Glutamatergic neuron (in vitro differentiated cells): ENCODE data around the gene MEGF11. TPM values are rescaled to one million over a fixed set of nuclear protein-coding genes. Genes with fewer than 3 reads are reported as not detected.
A peak's percentile ranks its signal among the peaks of the same experiment; 100 is the strongest.

Source experiments
- DNase-seq: peaks from one replicate; pipeline ENCODE4 v3.0.0; 2022
- H3K27ac Mint-ChIP-seq: one replicate; pipeline ENCODE4 v1.8.0; 2020; ENCODE audit warnings: mild to moderate bottlenecking, mixed read lengths, inconsistent platforms; ENCODE audit not compliant: unreplicated experiment
- H3K27me3 Mint-ChIP-seq: one replicate; pipeline ENCODE4 v1.8.0; 2020; ENCODE audit warnings: mild to moderate bottlenecking, moderate library complexity, mixed read lengths, inconsistent platforms; ENCODE audit not compliant: unreplicated experiment
- H3K36me3 Mint-ChIP-seq: one replicate; pipeline ENCODE4 v1.8.0; 2020; ENCODE audit warnings: mild to moderate bottlenecking, mixed read lengths, inconsistent platforms; ENCODE audit not compliant: unreplicated experiment
- H3K4me1 Mint-ChIP-seq: one replicate; pipeline ENCODE4 v1.8.0; 2020; ENCODE audit warnings: mild to moderate bottlenecking, low read depth, mixed read lengths, inconsistent platforms; ENCODE audit not compliant: unreplicated experiment
- H3K4me3 Mint-ChIP-seq: one replicate; pipeline ENCODE4 v1.8.0; 2020; ENCODE audit warnings: mild to moderate bottlenecking, mixed read lengths, inconsistent platforms; ENCODE audit not compliant: unreplicated experiment
- H3K9me3 Mint-ChIP-seq: one replicate; pipeline ENCODE4 v1.8.0; 2020; ENCODE audit warnings: mild to moderate bottlenecking, moderate library complexity, mixed read lengths, inconsistent platforms; ENCODE audit not compliant: unreplicated experiment
- total RNA-seq: library from RNA; stranded (reverse); fragmentation: NEBNext Ultra II Directional; extraction: Animal tissue kit (Norgen Biotek cat#: 25700); gene quantifications from one replicate; pipeline ENCODE4 v1.2.1, GENCODE V29; 2021; ENCODE audit not compliant: unreplicated experiment
- TF ChIP-seq, protein P1 (sequence below): fragments of 200-600 bp; sonication (generic); IDR thresholded peaks from one replicate; pipeline ENCODE4 v1.5.0; 2021; ENCODE audit not compliant: partially characterized antibody, unreplicated experiment

Gene MEGF11
- total RNA-seq, 1 donor from 2014 or later = 2.6 TPM

GRCh38 chr15:66142285-66142684 is 111.3 kb downstream of the MEGF11 start:
- H3K4me1 Mint-ChIP-seq = peaks cover 36% of the 10 kb centered on the region
- H3K27me3 Mint-ChIP-seq = peaks cover 5% of the 10 kb centered on the region
- peak overlapping the region; percentile 35 for H3K4me3 Mint-ChIP-seq
- peak overlapping the region; percentile 40 for H3K27ac Mint-ChIP-seq
- TF ChIP-seq, protein P1, sequence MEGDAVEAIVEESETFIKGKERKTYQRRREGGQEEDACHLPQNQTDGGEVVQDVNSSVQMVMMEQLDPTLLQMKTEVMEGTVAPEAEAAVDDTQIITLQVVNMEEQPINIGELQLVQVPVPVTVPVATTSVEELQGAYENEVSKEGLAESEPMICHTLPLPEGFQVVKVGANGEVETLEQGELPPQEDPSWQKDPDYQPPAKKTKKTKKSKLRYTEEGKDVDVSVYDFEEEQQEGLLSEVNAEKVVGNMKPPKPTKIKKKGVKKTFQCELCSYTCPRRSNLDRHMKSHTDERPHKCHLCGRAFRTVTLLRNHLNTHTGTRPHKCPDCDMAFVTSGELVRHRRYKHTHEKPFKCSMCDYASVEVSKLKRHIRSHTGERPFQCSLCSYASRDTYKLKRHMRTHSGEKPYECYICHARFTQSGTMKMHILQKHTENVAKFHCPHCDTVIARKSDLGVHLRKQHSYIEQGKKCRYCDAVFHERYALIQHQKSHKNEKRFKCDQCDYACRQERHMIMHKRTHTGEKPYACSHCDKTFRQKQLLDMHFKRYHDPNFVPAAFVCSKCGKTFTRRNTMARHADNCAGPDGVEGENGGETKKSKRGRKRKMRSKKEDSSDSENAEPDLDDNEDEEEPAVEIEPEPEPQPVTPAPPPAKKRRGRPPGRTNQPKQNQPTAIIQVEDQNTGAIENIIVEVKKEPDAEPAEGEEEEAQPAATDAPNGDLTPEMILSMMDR = no peak
- peaks cover 6% of the 10 kb centered on the region for H3K9me3 Mint-ChIP-seq
- DNase-seq = no peak
- no peaks in the 10 kb centered on the region for H3K36me3 Mint-ChIP-seq

DNA sequence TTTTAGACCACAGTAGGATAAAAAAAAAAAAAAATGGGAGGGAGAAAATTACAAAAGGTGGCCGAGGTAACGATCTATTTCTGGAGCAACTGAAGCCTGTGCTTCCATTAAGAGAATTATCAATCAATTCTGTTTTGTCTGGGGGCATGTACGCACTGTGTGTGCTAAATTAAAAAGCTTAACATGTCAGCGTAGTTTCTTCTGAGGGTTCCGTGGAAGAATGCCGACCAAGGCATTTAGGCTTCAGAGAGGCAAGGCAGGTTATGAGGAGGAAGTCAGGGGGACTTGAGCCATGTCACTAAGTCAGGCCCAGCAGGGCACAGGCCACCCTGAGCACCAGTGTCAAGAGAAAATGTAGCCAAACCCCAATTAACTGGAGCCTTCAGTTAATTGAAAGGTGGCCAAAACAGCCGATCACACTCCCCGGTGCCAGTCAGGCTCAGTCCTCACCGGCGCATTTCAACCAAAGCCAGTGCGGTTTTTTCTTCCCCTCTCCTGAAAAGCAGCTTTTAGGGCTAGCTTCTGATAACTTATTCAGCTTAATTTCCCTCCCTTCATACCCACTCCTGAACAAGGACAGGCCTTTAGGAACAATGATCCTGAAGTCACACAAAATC is 113.9 kb downstream of the MEGF11 start:
- H3K27ac Mint-ChIP-seq = peak overlapping the region; percentile 1
- peaks cover 36% of the 10 kb centered on the region for H3K4me1 Mint-ChIP-seq
- peak overlapping the region; percentile 21 for H3K4me3 Mint-ChIP-seq
- peaks cover 3% of the 10 kb centered on the region for H3K36me3 Mint-ChIP-seq
- peaks cover 7% of the 10 kb centered on the region for H3K9me3 Mint-ChIP-seq
- TF ChIP-seq, protein P1 = no peak
- DNase-seq = no peak
- H3K27me3 Mint-ChIP-seq = peaks cover 5% of the 10 kb centered on the region

DNA sequence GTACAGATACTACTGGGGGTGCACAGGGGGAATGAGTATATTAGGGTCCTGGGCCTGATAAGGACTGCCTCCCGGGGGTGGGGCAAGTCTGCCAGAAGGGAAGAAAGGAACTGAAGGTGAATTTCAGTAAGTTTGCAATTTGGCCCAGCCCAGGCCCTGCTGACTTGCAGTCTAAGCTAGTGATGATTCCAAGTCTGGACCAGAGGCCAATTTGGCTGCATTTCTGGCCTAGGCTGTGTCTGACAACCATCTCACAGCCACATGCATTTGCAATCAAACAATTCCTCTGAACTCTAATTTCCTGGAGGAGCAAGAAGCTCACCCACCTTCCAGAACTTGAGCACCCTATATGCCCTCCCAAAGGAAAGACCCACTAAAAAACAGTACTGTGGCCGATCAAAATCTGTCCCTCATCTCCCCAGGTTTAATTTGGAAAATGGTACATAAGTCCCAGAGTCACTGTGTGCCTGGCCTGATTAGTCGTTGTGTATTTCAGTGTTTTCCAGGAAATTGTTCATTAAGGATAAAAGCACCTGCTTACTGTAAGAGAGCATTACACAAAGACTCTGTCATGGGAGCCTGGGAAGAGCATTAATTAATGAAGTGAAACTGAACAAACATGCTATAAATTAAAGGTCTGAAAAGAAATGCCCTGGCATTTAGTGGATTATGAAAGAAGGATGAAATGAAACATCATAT is 114.5 kb downstream of the MEGF11 start:
- DNase-seq = no peak
- TF ChIP-seq, protein P1 = no peak
- H3K27me3 Mint-ChIP-seq = peaks cover 4% of the 10 kb centered on the region
- H3K36me3 Mint-ChIP-seq = peaks cover 3% of the 10 kb centered on the region
- peak overlapping the region; percentile 79 for H3K27ac Mint-ChIP-seq
- peak overlapping the region; percentile 40 for H3K4me3 Mint-ChIP-seq
- H3K4me1 Mint-ChIP-seq = peaks cover 37% of the 10 kb centered on the region
- peaks cover 9% of the 10 kb centered on the region for H3K9me3 Mint-ChIP-seq

DNA sequence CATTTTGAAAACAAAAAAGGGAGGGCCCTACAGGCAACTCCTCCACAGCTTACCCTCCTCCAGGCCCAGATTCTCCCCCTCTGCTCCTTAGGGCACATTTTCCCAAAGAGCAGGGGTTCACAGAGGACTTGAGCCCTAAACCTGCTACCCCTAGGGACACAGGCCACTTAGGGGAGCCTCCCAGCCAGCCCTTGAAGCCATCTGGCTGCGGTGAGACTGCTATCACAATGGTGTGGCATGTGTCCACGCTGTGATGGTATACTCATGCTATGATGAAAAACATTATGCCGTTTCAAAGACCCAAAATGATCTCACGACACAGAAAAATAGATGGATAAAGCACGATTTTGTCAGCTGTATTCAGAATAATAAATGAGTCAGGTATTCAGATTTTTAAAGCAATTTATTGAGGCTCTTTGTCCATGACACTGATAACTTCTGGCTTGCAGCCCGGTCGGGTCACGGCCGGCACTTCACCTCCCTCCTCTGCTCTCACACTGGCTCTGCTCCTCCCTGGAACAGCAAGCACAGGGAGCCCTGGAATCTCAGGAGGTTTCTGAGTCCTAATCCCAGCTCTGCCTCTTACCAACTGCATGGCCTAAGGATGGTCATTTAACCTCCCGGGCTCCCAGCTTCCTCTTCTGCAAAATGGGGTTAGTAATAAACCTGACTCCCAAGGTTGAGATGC is 115.3 kb downstream of the MEGF11 start:
- peak overlapping the region; percentile 25 for H3K4me3 Mint-ChIP-seq
- H3K36me3 Mint-ChIP-seq = peaks cover 3% of the 10 kb centered on the region
- H3K9me3 Mint-ChIP-seq = peaks cover 8% of the 10 kb centered on the region

More for the DNA sequence above, 115.3 kb downstream of the MEGF11 start:
- DNase-seq = peak; percentile 49
- TF ChIP-seq, protein P1 = no peak
- Mint-ChIP-seq H3K27ac (peak overlapping the region; percentile 79), H3K27me3 (peaks cover 4% of the 10 kb centered on the region), H3K4me1 (peaks cover 41% of the 10 kb centered on the region)
